Right atrium auricular region (tissue), 2 donors: ENCODE results near the gene ENG. TPM values are rescaled to one million over a fixed set of nuclear protein-coding genes. Genes with fewer than 3 reads are reported as not detected.

Source experiments
- DNase-seq: peaks from one replicate; pipeline ENCODE4 v3.0.0-alpha.2; 2019; ENCODE audit warnings: low spot score
- H3K27ac ChIP-seq, 2 donors: fragments of 200-600 bp; sonication (generic); 1 replicate in 1 of 2; 2 replicates in 1 of 2; pipeline ENCODE4 v1.5.1; 2016 to 2019
- H3K27me3 ChIP-seq, 2 donors: fragments of 200-600 bp; sonication (generic); one replicate each; pipeline versions ENCODE4 v1.5.1 to v1.6.0; 2017 to 2019
- H3K36me3 ChIP-seq: fragments of 200-600 bp; sonication (generic); one replicate; pipeline ENCODE4 v1.5.1; 2016
- H3K4me1 ChIP-seq, 2 donors: fragments of 200-600 bp; sonication (generic); one replicate each; pipeline versions ENCODE4 v1.5.1 to v1.6.0; 2017 to 2019
- H3K4me3 ChIP-seq, 2 donors: fragments of 200-600 bp; sonication (generic); 1 replicate in 1 of 2; 2 replicates in 1 of 2; pipeline ENCODE4 v1.5.1; 2017 to 2019; ENCODE audit warnings: mild to moderate bottlenecking in 1 of 2, moderate library complexity in 1 of 2
- H3K9me3 ChIP-seq, 2 donors: fragments of 200-600 bp; sonication (generic); one replicate each; pipeline ENCODE4 v1.5.1; 2019
- total RNA-seq, 2 donors: library from RNA; depleted of rRNA; stranded (reverse); fragments of >200 nt; gene quantifications; one replicate each; pipeline ENCODE4 v1.1.0, GENCODE V29; 2016
- TF ChIP-seq, protein P1 (sequence below), 2 donors: fragments of 200-600 bp; sonication (generic); IDR thresholded peaks; one replicate each; pipeline ENCODE4 v1.5.1; 2019; ENCODE audit warnings: antibody characterized with exemption in 2 of 2

The ENG gene
- total RNA-seq = 100 to 1,000 TPM; 142 to 511 TPM

DNA sequence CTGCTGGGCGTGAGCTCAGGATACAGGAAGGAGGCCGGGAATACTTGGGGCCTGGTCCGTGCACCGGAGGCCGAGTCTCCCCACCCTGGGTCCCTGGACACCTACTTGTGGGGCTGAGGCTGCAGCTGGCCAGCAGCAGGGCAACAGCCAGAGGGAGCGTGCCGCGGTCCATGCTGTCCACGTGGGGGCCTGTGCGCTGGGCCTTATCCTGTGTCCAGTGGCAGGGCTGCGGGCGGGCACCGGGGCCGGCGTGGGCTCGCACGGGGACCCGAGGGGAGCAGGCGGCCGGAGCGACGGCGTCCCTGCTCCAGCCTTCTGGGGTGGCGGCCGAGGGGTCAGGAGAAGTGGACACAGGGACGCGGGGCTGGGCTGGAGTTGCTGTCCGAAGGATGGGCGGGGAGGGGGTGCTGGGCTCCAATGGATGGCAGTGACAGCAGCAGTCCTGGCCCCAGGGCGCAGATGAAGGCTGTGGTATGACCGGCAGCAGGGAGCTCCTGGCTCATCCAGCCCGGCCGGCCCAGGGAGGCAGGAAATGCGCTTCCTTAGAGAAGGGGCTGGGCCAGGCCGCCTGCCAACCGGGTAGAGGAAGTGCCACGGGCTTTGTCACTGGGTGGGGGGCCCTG lies at the start of gene ENG:
Gene ENG (minus strand): TSS at position 475 of the 623 bp plus-strand sequence. CDS start 303 bp downstream, at position 172.
- TF ChIP-seq, protein P1, sequence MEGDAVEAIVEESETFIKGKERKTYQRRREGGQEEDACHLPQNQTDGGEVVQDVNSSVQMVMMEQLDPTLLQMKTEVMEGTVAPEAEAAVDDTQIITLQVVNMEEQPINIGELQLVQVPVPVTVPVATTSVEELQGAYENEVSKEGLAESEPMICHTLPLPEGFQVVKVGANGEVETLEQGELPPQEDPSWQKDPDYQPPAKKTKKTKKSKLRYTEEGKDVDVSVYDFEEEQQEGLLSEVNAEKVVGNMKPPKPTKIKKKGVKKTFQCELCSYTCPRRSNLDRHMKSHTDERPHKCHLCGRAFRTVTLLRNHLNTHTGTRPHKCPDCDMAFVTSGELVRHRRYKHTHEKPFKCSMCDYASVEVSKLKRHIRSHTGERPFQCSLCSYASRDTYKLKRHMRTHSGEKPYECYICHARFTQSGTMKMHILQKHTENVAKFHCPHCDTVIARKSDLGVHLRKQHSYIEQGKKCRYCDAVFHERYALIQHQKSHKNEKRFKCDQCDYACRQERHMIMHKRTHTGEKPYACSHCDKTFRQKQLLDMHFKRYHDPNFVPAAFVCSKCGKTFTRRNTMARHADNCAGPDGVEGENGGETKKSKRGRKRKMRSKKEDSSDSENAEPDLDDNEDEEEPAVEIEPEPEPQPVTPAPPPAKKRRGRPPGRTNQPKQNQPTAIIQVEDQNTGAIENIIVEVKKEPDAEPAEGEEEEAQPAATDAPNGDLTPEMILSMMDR (IDR thresholded peaks at IDR 0.05) = peak in 1 of 2 donors; percentile 21
- Histone ChIP-seq H3K36me3 (peaks cover 33% of the 10 kb centered on the region), H3K27me3 (no peaks in the 10 kb centered on the region), H3K4me3 (peak within 1 kb of the TSS; percentile 63 to 66), H3K4me1 (peaks cover 0 to 59% of the 10 kb centered on the region in 2 donors), H3K9me3 (peaks cover 0 to 5% of the 10 kb centered on the region in 2 donors), H3K27ac (peak within 1 kb of the TSS; percentile 86 to 88)
- DNase-seq = peak; percentile 92

DNA sequence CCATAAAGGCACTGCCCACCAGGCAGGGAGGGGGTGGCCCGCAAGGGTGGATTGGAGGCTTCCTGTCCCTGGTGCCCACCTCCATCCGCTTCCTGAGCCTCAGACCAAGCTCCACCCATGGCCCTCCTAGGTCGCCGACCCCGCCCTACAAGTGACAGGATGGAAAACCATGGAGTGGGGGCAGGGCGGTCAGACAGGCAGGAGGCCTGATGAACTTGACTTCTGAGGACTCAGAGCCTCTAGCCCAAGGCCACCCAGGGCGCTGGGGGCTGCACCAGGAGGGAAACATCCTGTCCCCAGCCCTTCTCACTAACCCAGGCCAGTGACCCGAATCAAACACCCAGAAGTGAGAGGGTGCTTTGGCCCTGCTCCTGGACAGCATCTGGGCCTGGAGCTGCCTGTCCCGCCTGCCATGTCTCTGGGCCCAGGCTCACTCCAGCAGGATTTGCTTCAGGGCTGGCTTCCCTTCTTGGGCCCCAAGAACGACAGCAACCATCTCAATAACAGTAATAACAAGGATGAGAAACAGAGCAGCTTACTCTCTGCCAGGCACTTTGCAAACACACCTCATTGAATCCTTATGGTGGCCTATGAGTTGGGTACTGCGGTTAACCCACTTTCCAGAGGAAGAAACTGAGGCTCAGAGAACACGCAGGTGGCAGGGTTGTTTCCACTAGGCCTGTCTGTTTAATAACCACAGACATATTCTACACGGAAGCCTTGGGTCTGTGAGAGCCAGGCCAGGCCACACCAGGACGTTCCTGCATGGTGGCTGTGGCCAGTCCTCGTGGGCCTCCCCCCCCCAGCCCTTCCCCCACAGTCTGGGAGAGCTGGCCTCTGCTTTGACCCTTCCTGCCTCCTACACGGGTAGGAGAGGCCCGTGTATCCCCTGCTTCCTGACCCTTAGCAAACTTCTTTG lies 49.4 kb upstream of the ENG start:
- H3K9me3 ChIP-seq = no peaks in the 10 kb centered on the region
- H3K36me3 ChIP-seq = peaks cover 11% of the 10 kb centered on the region
- TF ChIP-seq, protein P1 (IDR thresholded peaks at IDR 0.05) = no peak
- DNase-seq = peak; percentile 90
- no peak overlapping the region for H3K4me3 ChIP-seq
- no peaks in the 10 kb centered on the region for H3K27me3 ChIP-seq
- H3K27ac ChIP-seq = peak overlapping the region; percentile 63 to 77
- H3K4me1 ChIP-seq = peaks cover 0 to 54% of the 10 kb centered on the region in 2 donors

DNA sequence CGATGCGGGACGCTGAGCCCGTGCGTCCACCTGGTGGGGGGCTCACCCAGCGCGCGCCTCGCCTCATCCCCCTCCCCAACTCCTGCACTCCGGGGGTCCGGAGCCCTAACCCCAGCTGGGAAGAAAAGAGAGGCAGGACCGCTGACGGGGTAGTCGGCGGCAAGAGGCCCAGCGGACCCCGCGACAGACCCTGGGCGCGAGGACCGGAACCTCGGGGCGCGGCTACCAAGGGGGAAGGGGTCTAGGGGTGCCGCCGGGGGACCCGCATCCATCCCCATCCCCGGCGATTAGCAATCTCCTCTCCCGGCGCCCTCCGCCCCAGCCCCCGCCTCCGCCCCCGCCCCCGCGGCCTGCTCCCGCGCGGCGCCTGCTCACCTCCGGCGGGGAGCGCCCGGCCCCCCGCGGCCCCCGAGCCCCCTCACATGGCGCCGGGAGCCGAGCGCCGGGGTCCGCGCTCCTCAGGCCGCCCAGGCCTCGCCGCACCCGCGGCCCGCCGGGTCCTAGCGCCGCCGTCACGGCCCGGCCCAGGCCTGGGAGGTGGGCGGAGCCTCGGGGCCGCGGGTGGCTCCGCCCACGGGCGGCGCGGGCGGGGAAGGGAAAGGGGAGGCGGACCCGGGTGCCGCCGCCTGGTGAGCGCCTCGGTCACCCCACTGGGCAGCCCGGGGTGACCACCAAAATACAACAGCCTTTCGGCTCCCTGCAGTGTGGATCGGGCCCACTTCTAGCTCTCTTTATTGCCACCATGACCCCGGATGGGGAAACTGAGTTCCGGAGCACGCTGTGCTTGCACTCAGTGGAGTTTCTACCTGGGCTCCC lies 44.9 kb upstream of the ENG start, which contains the start of gene ST6GALNAC6:
Gene ST6GALNAC6 (minus strand): TSS at position 476 of the 816 bp plus-strand sequence. CDS start 1,622 bp downstream, outside the sequence.
- H3K36me3 ChIP-seq = peaks cover 20% of the 10 kb centered on the region
- DNase-seq = no peak
- peak within 1 kb of the TSS; percentile 95 to 96 for H3K27ac ChIP-seq
- peaks cover 0 to 50% of the 10 kb centered on the region in 2 donors for H3K4me1 ChIP-seq
- peak within 1 kb of the TSS; percentile 95 to 99 for H3K4me3 ChIP-seq
- no peaks in the 10 kb centered on the region for H3K27me3 ChIP-seq
- TF ChIP-seq, protein P1 (IDR thresholded peaks at IDR 0.05) = peak in 1 of 2 donors; percentile 14
- no peaks in the 10 kb centered on the region for H3K9me3 ChIP-seq

DNA sequence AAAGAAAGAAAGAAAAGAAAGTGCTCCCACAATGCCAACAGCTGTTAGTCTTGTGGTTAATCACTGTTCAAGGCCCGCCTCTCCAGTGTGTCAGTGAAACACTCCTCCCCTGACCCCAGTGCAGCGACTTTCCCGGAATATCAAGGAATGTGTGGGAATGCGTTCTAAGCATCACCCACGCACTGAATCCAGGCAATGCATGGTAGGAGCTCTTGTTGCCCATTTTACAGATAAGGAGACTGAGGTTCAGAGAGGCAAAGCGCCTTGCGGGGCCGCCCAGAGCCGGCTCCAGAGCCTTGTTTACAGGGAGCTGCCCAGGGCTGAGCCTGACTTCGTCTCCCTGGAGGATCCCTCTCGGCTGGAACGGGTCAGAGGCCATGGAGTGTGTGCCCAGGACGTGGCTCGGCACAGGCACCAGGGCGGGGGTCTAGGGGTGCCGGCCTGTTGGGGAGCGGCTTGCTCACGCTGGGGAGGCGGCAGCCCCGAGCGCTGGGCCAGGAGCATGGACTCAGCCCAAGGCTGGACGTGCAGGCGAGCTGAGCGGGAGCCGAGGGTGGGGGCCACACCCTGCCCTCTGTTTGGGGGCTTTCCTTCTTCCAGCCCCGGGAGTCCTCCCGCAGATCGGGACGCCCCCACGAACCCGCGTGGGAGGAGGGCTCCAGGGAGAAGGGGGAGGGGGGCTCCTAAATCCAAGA lies 44.1 kb upstream of the ENG start:
- DNase-seq = peak; percentile 80
- Histone ChIP-seq H3K9me3 (peaks cover 0 to under 1% of the 10 kb centered on the region in 2 donors), H3K36me3 (peaks cover 28% of the 10 kb centered on the region), H3K27ac (peak overlapping the region; percentile 95 to 96), H3K4me1 (peaks cover 0 to 43% of the 10 kb centered on the region in 2 donors), H3K4me3 (peak overlapping the region; percentile 95 to 99), H3K27me3 (no peaks in the 10 kb centered on the region)
- TF ChIP-seq, protein P1 (IDR thresholded peaks at IDR 0.05) = no peak
